Activated T-cell treated with anti-CD3 and anti-CD28 coated beads, Interleukin-2, amount 50 U/mL, for 24 hours (primary cell): ENCODE results near the gene DTX1.

Experiments
- DNase-seq: peaks from one replicate; pipeline ENCODE4 v3.0.0-alpha.2; 2020
- H3K27ac Mint-ChIP-seq: 2 replicates; pipeline ENCODE4 v1.8.0; 2020; ENCODE audit warnings: mild to moderate bottlenecking, mixed read lengths
- H3K27me3 Mint-ChIP-seq: 2 replicates; pipeline ENCODE4 v1.8.0; 2020; ENCODE audit warnings: mixed read lengths
- H3K36me3 Mint-ChIP-seq: 2 replicates; pipeline ENCODE4 v1.8.0; 2020; ENCODE audit warnings: low read depth, mixed read lengths
- H3K4me1 Mint-ChIP-seq: 2 replicates; pipeline ENCODE4 v1.8.0; 2020; ENCODE audit warnings: low read depth, mixed read lengths
- H3K4me3 Mint-ChIP-seq: 2 replicates; pipeline ENCODE4 v1.8.0; 2020; ENCODE audit warnings: mild to moderate bottlenecking, moderate library complexity, mixed read lengths
- H3K9me3 Mint-ChIP-seq: 2 replicates; pipeline ENCODE4 v1.8.0; 2020; ENCODE audit warnings: mixed read lengths

The DTX1 gene

DNA sequence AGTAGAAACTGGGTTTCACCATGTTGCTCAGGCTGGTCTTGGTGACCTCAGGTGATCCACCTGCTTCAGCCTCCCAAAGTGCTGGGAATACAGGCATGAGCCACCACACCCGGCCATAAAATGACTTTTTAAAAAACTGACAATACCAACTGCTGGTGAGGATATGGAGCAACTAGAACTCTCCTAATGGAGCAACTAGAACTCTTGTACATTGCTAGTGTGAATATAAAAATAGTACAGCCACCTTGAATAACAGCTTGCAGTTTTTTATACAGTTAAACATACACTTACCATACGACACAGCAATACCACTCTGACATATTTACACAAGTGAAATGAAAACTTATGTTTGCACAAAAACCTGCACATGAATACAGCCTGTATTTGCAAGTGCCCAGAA is 90.5 kb downstream of the DTX1 start:
- Mint-ChIP-seq H3K27ac (no peak overlapping the region), H3K9me3 (no peaks in the 10 kb centered on the region), H3K36me3 (no peaks in the 10 kb centered on the region), H3K27me3 (peaks cover 2% of the 10 kb centered on the region), H3K4me3 (no peak overlapping the region), H3K4me1 (peaks cover 6% of the 10 kb centered on the region)
- no peak for DNase-seq
